GM12878 (cell line): ENCODE measurements around the gene ADK. TPM values are rescaled to one million over a fixed set of nuclear protein-coding genes. Genes with fewer than 3 reads are reported as not detected.

Source experiments
- ATF2 ChIP-seq: IDR thresholded peaks from 2 replicates; pipeline ENCODE4 v1.6.1; 2012; ENCODE audit warnings: low read length, inconsistent platforms
- BMI1 ChIP-seq: fragments of 450-650 bp; IDR thresholded peaks from 2 replicates; pipeline ENCODE4 v1.6.1; 2016; ENCODE audit warnings: mild to moderate bottlenecking, moderate library complexity, borderline replicate concordance
- CEBPB ChIP-seq, 2 experiments: fragments of 150-350 bp in 1 of 2; IDR thresholded peaks; 2 replicates each; pipeline ENCODE4 v1.6.1; 2012 to 2014; ENCODE audit warnings: low read depth in 2 of 2, low read length in 2 of 2, borderline replicate concordance in 1 of 2, inconsistent platforms in 1 of 2
- CHD1 ChIP-seq: IDR thresholded peaks from 2 replicates; pipeline ENCODE4 v1.6.1; 2012; ENCODE audit warnings: low read depth, low read length, improper control_type of control experiment
- CHD2 ChIP-seq: IDR thresholded peaks from 2 replicates; pipeline ENCODE4 v1.6.1; 2011; ENCODE audit warnings: low read depth, low read length, improper control_type of control experiment, borderline replicate concordance
- CUX1 ChIP-seq: IDR thresholded peaks from 2 replicates; pipeline ENCODE4 v1.6.1; 2012; ENCODE audit warnings: improper control_type of control experiment, low read depth, low read length; ENCODE audit not compliant: insufficient replicate concordance
- LARP7 ChIP-seq: fragments of 450-650 bp; IDR thresholded peaks from 2 replicates; pipeline ENCODE4 v1.6.1; 2017; ENCODE audit warnings: mild to moderate bottlenecking
- NRF1 ChIP-seq: conservative IDR thresholded peaks from 2 replicates; pipeline ENCODE4 v1.6.1; 2011; ENCODE audit warnings: mild to moderate bottlenecking, low read depth, low read length, improper control_type of control experiment
- PAX5 ChIP-seq: IDR thresholded peaks from 2 replicates; pipeline ENCODE4 v1.6.1; 2011; ENCODE audit warnings: low read depth, low read length, borderline replicate concordance
- STAT1 ChIP-seq: fragments of 450-650 bp; conservative IDR thresholded peaks from 2 replicates; pipeline ENCODE4 v1.6.1; 2014; ENCODE audit warnings: antibody characterized with exemption, mild to moderate bottlenecking
- SUZ12 ChIP-seq: fragments of 200-600 bp; sonication (generic); IDR thresholded peaks from one replicate; pipeline ENCODE4 v1.6.1; 2018; ENCODE audit warnings: antibody characterized with exemption, mild to moderate bottlenecking; ENCODE audit not compliant: unreplicated experiment
- ZNF24 ChIP-seq: fragments of 450-650 bp; IDR thresholded peaks from 2 replicates; pipeline ENCODE4 v1.6.1; 2017; ENCODE audit warnings: antibody characterized with exemption, mild to moderate bottlenecking
- ZSCAN29 ChIP-seq: fragments of 450-650 bp; IDR thresholded peaks from 2 replicates; pipeline ENCODE4 v1.6.1; 2017; ENCODE audit warnings: mild to moderate bottlenecking, moderate library complexity
- polyA plus RNA-seq, 11 experiments: library from polyadenylated mRNA; depleted of rRNA in 4 of 11; unstranded in 6 of 11; stranded (reverse) in 5 of 11; fragments of >200 nt; fragmentation: Nextera tagmentation in 4 of 11; fragmentation: Illumina TruSeq in 1 of 11; extraction: Ambion mirVana in 4 of 11; extraction: Trizol in 1 of 11; gene quantifications; 1 replicate in 1 of 11; 2 replicates in 10 of 11; pipeline versions ENCODE4 v1.2.1 to v1.2.3, GENCODE V29; 2011 to 2016; ENCODE audit warnings: inconsistent platforms in 2 of 11, missing spikeins in 2 of 11, low read depth in 1 of 11
- total RNA-seq, 4 experiments: library from RNA; depleted of rRNA in 3 of 4; stranded (reverse); fragments of >200 nt in 3 of 4; fragmentation: Illumina TruSeq in 1 of 4; extraction: Trizol in 1 of 4; gene quantifications; 2 replicates each; pipeline versions ENCODE4 v1.2.1 to v1.2.3, GENCODE V29; 2013 to 2021
- TF ChIP-seq, protein P1 (sequence below): fragments of 450-650 bp; IDR thresholded peaks from 2 replicates; pipeline ENCODE4 v1.6.1; 2017; ENCODE audit warnings: mild to moderate bottlenecking, low read depth, inconsistent platforms; ENCODE audit not compliant: poor library complexity, severe bottlenecking
- TF ChIP-seq, protein P2 (sequence below): fragments of 450-650 bp; IDR thresholded peaks from 2 replicates; pipeline ENCODE4 v1.6.1; 2017; ENCODE audit warnings: low read depth, mild to moderate bottlenecking, moderate library complexity
- TF ChIP-seq, protein P3 (sequence below): fragments of 450-650 bp; IDR thresholded peaks from 2 replicates; pipeline ENCODE4 v1.6.1; 2018; ENCODE audit warnings: borderline replicate concordance, mild to moderate bottlenecking; ENCODE audit not compliant: partially characterized antibody

Gene ADK
- total and polyA plus RNA-seq, 10 of the 15 experiments (the other 5 are each of a cell fraction or from before 2014, with no cell fraction given) = 42.0 to 151 (median 81.6) TPM

- TF ChIP-seq, protein P1, sequence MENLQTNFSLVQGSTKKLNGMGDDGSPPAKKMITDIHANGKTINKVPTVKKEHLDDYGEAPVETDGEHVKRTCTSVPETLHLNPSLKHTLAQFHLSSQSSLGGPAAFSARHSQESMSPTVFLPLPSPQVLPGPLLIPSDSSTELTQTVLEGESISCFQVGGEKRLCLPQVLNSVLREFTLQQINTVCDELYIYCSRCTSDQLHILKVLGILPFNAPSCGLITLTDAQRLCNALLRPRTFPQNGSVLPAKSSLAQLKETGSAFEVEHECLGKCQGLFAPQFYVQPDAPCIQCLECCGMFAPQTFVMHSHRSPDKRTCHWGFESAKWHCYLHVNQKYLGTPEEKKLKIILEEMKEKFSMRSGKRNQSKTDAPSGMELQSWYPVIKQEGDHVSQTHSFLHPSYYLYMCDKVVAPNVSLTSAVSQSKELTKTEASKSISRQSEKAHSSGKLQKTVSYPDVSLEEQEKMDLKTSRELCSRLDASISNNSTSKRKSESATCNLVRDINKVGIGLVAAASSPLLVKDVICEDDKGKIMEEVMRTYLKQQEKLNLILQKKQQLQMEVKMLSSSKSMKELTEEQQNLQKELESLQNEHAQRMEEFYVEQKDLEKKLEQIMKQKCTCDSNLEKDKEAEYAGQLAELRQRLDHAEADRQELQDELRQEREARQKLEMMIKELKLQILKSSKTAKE = peak; percentile 89
- TF ChIP-seq NRF1 = no peak
- peak; percentile 60; the same call in 1 of the 2 replicates for TF ChIP-seq ATF2
- peak; percentile 28; the same call in 1 of the 2 replicates for TF ChIP-seq CHD2
- TF ChIP-seq LARP7 = no peak
- TF ChIP-seq SUZ12 = no peak
- TF ChIP-seq ZNF24 = peak; percentile 29; the same call in 1 of the 2 replicates
- TF ChIP-seq, protein P2, sequence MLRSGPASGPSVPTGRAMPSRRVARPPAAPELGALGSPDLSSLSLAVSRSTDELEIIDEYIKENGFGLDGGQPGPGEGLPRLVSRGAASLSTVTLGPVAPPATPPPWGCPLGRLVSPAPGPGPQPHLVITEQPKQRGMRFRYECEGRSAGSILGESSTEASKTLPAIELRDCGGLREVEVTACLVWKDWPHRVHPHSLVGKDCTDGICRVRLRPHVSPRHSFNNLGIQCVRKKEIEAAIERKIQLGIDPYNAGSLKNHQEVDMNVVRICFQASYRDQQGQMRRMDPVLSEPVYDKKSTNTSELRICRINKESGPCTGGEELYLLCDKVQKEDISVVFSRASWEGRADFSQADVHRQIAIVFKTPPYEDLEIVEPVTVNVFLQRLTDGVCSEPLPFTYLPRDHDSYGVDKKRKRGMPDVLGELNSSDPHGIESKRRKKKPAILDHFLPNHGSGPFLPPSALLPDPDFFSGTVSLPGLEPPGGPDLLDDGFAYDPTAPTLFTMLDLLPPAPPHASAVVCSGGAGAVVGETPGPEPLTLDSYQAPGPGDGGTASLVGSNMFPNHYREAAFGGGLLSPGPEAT = peak; percentile 83
- TF ChIP-seq, protein P3, sequence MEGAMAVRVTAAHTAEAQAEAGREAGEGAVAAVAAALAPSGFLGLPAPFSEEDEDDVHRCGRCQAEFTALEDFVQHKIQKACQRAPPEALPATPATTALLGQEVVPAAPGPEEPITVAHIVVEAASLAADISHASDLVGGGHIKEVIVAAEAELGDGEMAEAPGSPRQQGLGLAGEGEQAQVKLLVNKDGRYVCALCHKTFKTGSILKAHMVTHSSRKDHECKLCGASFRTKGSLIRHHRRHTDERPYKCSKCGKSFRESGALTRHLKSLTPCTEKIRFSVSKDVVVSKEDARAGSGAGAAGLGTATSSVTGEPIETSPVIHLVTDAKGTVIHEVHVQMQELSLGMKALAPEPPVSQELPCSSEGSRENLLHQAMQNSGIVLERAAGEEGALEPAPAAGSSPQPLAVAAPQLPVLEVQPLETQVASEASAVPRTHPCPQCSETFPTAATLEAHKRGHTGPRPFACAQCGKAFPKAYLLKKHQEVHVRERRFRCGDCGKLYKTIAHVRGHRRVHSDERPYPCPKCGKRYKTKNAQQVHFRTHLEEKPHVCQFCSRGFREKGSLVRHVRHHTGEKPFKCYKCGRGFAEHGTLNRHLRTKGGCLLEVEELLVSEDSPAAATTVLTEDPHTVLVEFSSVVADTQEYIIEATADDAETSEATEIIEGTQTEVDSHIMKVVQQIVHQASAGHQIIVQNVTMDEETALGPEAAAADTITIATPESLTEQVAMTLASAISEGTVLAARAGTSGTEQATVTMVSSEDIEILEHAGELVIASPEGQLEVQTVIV = no peak
- no peak for TF ChIP-seq CHD1
- no peak for TF ChIP-seq CEBPB (IDR thresholded peaks at IDR 0.05; ENCODE audit: borderline replicate concordance in 1 of 2, low read depth in 2 of 2, low read length in 2 of 2)
- no peak for TF ChIP-seq ZSCAN29
- no peak for TF ChIP-seq CUX1
- no peak for TF ChIP-seq PAX5
- TF ChIP-seq STAT1 = no peak
- TF ChIP-seq BMI1 = no peak
Measured at GRCh38 chr10:74598891-74599566, 448.0 kb downstream of the ADK start (continued).
